Ramos (cell line): ENCODE measurements around the gene CCT3.

Experiments
- in situ Hi-C: fragments of 300-500 bp; cut with MboI; formaldehyde crosslinking; loops from one replicate; pipeline ENCODE4 v1.14.3; 2022; ENCODE audit warnings: low sequenced_read_pairs; ENCODE audit not compliant: unreplicated experiment

Gene CCT3

GRCh38 chr1:156284757-156285156 lies 53.3 kb downstream of the CCT3 start:
- in situ Hi-C loops, result no loop called here

- in situ Hi-C loops, result no loop called here
Measured at GRCh38 chr1:156284112-156284511, 54.0 kb downstream of the CCT3 start, which contains the start of gene TMEM79. Gene TMEM79, plus strand, starts transcription at chr1:156284325. Its CDS starts 902 bp downstream, at chr1:156285227.

GRCh38 chr1:156283521-156283920 lies 54.6 kb downstream of the CCT3 start:
- in situ Hi-C loops, result no loop called here

- in situ Hi-C loops, result no loop called here
Measured at GRCh38 chr1:156282479-156283222, 55.4 kb downstream of the CCT3 start, which contains the start of gene SMG5. Gene SMG5, minus strand, starts transcription at chr1:156282825. Its CDS starts 145 bp downstream, at chr1:156282680.

GRCh38 chr1:156281693-156282478 lies 56.2 kb downstream of the CCT3 start:
- in situ Hi-C loops, result no loop called here

- in situ Hi-C loops, result no loop called here
Measured at GRCh38 chr1:156281281-156281680, 56.8 kb downstream of the CCT3 start.

- in situ Hi-C loops, result no loop called here
Measured at GRCh38 chr1:156279837-156280236, 58.3 kb downstream of the CCT3 start.

- in situ Hi-C loops, result no loop called here
Measured at GRCh38 chr1:156276966-156277381, 61.1 kb downstream of the CCT3 start.

- in situ Hi-C loops, result no loop called here
Measured at GRCh38 chr1:156276532-156276931, 61.6 kb downstream of the CCT3 start.

GRCh38 chr1:156270314-156270713 lies 67.8 kb downstream of the CCT3 start:
- in situ Hi-C loops, result no loop called here

- in situ Hi-C loops, result no loop called here
Measured at GRCh38 chr1:156268336-156268735, 69.8 kb downstream of the CCT3 start.

GRCh38 chr1:156266051-156266450 lies 72.0 kb downstream of the CCT3 start:
- in situ Hi-C loops, result no loop called here

- in situ Hi-C loops, result no loop called here
Measured at GRCh38 chr1:156263288-156263655, 74.8 kb downstream of the CCT3 start.

GRCh38 chr1:156262461-156263287 lies 75.4 kb downstream of the CCT3 start:
- in situ Hi-C loops, result no loop called here

- in situ Hi-C loops, result no loop called here
Measured at GRCh38 chr1:156260896-156261295, 77.2 kb downstream of the CCT3 start.

- in situ Hi-C loops, result no loop called here
Measured at GRCh38 chr1:156259805-156260204, 78.3 kb downstream of the CCT3 start.
